SU-DHL-6 (cell line): Measurements from ENCODE around the gene RAVER1.

Experiments used
- EZH2phosphoT487 ChIP-seq: fragments of 200-600 bp; sonication (generic), shearing (Covaris generic); conservative IDR thresholded peaks from 2 replicates; pipeline ENCODE4 v1.6.1; 2018; ENCODE audit warnings: mild to moderate bottlenecking, antibody characterized with exemption, low read length, moderate library complexity, mixed read lengths
- TF ChIP-seq, protein P1 (sequence below): fragments of 200-600 bp; sonication (generic); IDR thresholded peaks from one replicate; pipeline ENCODE4 v1.5.1; 2017; ENCODE audit warnings: antibody characterized with exemption, mild to moderate bottlenecking, low read length, moderate library complexity; ENCODE audit not compliant: insufficient read depth, poor library complexity, severe bottlenecking

DNA sequence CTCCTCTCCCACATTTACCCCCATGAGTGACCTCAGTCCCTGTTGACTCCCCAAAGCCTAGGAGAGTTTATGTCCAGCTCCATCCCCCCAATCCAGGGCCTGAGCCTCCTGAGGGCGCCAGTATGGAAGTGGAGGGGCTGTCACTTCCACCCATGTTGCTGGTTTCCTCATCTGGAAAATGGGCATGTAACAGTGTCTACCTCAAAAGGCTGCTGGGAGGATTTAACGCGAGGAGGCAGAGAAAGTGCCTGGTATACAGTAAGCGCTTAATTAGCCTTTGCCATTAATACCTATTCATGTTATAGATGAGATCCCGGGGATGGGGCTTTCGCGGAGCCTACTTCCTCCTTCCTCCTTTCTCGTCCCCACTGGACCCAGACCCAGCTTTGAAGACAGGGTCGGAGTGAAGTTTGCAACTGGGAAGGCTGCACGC lies 46.6 kb upstream of the RAVER1 start:
- TF ChIP-seq, protein P1, sequence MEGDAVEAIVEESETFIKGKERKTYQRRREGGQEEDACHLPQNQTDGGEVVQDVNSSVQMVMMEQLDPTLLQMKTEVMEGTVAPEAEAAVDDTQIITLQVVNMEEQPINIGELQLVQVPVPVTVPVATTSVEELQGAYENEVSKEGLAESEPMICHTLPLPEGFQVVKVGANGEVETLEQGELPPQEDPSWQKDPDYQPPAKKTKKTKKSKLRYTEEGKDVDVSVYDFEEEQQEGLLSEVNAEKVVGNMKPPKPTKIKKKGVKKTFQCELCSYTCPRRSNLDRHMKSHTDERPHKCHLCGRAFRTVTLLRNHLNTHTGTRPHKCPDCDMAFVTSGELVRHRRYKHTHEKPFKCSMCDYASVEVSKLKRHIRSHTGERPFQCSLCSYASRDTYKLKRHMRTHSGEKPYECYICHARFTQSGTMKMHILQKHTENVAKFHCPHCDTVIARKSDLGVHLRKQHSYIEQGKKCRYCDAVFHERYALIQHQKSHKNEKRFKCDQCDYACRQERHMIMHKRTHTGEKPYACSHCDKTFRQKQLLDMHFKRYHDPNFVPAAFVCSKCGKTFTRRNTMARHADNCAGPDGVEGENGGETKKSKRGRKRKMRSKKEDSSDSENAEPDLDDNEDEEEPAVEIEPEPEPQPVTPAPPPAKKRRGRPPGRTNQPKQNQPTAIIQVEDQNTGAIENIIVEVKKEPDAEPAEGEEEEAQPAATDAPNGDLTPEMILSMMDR = no peak
- TF ChIP-seq EZH2phosphoT487 = no peak
